SIG-M5 (cell line): ENCODE measurements around the gene CD86.

Source experiments
- DNase-seq: peaks from one replicate; lab custom pipeline; 2025; lab: John Stamatoyannopoulos, UW

CD86 gene

GRCh38 chr3:122092460-122093165 lies 37.5 kb downstream of the CD86 start:
- DNase-seq = peak; percentile 75

DNA sequence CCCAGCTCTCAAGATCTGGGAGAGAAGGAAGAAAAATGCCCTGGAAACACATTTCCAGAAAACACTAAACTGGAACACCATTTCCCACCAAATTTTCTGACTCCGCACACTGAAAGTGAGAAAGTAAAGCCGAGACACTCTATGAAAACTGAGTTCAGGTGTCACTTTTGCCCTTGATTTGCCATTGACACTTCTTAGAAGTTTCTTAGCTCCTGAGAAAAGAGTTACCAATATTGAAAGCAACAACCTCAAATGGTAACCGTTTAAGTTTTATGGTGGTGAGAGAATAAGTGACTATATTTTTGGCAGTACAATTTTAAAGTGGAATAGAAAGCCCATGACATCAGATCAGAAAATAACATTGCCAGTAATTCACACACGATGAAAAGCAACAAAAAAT lies 39.0 kb downstream of the CD86 start:
- DNase-seq = no peak

DNA sequence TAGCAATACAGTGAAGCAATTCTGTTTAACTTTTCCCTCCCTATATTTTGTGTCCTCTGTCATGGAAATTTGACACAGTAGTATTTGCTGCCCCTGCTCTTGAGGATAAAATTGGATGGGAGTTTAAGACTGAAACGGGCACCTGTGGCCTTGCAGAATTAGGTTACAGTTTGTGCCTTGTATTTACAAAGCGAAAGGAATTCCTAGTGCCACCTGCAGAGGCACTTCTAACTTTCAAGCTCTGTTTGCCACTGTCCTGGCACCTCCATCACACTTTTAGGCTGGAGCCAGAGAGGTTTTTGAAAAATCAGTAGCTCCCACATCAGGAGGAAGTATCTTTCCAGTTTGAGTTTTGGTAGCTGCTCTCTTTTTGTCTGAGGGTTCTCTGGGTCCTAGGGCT lies 39.5 kb downstream of the CD86 start:
- DNase-seq = no peak

- no peak for DNase-seq
These were observed 42.0 kb downstream of the CD86 start for GRCh38 chr3:122097141-122097540.

DNA sequence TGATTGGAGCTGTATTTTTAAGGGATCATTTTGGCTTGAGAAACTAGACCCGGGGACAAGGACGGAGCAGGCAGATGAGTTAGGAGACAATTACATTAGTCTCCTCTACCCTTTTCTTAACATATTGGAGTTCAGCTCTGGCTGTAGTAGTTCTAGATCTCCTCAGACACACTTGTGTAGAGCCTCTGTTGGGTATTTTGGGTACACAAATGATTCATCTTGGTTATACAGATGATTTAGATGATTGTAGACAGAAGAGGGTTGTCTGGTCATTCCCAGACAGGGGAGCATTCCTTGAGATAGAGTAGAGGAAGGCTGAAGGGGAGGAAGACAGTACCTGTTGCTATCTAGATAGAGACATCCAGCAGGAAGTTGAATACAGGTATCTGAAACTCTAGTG lies 43.4 kb downstream of the CD86 start:
- DNase-seq = no peak

- DNase-seq = no peak
These were observed 44.1 kb downstream of the CD86 start for GRCh38 chr3:122099255-122099654.

DNA sequence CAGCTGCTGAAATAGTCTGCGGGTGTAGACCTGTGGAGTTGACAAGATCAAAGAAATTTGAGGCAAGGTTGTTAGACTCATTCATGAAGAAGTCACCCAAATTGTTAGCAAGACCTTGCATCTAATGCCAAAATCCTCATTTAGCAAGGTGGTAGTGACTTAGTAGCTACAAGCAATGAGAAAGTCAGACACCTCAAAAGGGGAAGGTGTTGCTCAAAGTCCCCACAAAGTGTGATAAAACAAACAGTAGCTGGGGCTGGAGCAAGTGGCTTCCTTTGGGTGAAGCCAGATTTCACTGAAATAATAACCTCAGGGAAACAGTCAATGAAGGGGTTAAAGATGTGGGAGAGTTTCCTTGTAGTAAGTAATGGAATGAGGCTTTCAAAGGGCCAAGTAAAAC lies 44.9 kb downstream of the CD86 start:
- DNase-seq = no peak

- no peak for DNase-seq
These were observed 45.7 kb downstream of the CD86 start for GRCh38 chr3:122100591-122101463.

GRCh38 chr3:122101646-122102045 lies 46.5 kb downstream of the CD86 start:
- peak; percentile 64 for DNase-seq

DNA sequence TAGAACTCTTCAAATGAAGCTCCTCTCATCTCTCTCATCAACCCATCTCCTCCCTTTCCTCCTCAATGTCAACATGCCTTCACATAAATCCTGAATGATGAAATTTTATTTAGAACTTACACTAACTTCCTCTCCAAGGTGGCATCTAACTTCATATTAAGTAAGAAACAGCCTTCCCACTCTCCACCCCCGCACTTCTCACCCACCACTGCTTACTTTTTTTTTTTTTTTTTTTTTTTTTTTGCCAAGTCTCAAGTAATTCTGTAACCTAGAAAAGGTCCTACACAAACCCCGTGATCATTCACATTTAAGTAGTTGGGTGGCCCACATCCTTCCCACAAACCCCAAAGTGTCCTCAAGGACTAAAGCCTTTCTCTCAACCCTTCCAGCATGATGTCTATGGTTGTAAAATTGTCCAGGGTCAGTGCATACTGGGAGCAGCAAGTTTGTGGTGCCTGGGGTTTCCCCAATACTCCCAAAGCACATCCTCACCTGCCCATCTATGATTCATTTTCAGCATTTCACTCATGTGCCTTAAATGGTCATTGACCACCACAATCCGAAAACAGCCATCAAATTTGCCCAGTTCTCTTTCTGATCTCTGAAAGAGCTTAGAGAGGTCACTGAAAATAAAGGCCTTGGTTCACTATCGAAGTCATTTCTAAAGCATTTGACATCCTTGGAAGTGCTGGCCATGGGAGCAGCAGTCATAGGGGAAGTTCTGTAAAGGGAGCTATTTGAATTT lies 47.2 kb downstream of the CD86 start:
- peak; percentile 36 for DNase-seq

GRCh38 chr3:122103821-122104514 lies 48.8 kb downstream of the CD86 start:
- DNase-seq = no peak

DNA sequence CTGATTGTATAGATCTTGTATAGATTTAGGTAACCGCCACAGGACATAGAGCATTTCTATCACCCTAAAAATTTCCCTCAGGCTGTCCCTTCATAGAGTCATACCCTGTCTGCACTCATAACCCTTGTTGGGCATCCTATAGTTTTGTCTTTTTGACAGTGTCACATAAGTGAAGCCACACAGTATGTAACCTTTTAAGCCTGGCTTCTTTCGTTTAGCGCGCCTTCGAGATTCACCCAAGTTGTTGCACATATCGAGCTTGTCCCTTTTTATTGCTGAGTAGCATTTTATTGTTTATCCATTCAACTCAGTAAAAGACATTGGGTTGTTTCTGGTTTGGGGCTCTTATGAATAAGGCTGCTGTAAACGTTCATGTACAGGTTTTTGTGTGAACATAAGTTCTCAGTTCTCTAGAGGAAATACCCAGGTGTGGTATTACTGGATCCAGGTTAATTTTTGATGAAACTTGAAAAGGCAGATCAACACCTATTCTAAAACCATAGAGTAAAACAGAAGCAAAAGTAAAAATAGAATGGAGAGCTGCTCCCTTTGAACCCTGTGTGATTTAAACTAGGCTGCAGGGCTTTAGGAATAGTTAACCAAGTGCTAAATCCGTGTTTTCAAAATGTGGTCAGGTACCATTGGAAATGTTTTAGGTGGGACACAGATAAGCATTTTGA lies 49.5 kb downstream of the CD86 start:
- DNase-seq = no peak

GRCh38 chr3:122105626-122106025 lies 50.5 kb downstream of the CD86 start:
- no peak for DNase-seq

- no peak for DNase-seq
These were observed 52.0 kb downstream of the CD86 start for GRCh38 chr3:122107171-122107570.

DNA sequence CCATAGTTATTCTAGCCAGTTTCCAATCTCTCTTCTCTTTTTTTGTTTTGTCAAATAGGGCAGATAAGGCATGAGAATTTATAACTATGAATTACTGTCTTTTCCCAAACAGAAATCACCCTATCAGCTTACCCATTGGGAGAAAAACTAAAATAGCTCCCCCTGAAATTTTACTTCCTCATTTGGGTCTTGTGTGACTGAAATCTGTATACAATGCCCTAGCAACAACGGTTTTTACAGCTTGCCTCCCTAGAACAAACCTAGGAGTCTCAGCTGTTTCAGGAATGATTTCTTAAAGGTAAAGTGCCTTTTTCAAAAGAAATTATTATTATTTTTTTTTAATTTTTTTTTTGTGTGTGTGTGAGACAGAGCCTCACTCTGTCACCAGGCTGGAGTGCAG lies 56.8 kb downstream of the CD86 start:
- no peak for DNase-seq

GRCh38 chr3:122112754-122113153 lies 57.6 kb downstream of the CD86 start:
- no peak for DNase-seq

GRCh38 chr3:122123850-122124249 lies 68.7 kb downstream of the CD86 start:
- no peak for DNase-seq

DNA sequence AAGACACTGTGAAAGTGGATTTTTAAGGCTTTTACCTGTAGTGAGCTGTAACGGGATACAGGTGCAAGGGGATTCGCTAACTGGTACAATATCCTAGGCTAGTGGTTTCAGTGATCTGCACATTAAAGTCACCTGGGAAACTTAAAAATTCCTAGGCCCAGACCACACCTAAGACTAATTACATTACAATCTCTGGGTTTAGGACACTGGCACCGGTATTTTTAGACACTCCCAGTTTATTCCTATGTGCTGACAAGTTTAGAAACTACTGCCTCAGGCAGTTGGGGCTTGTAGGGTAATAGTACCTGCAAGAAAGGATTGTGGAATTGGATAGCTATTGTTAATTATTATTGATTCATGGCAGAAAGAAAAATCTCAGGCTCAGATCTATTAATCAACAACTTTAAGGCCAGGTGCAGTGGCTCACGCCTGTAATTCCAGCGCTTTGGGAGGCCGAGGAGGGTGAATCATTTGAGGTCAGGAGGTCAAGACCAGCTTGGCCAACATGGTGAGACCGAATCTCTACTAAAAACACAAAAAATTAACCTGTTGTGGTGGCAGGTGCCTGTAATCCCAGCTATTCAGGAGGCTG lies 77.9 kb downstream of the CD86 start:
- DNase-seq = no peak

- DNase-seq = no peak
These were observed 91.3 kb downstream of the CD86 start for GRCh38 chr3:122146466-122146865.

GRCh38 chr3:122148941-122149627 lies 93.9 kb downstream of the CD86 start:
- no peak for DNase-seq

- no peak for DNase-seq
These were observed 96.3 kb downstream of the CD86 start for GRCh38 chr3:122151480-122151879.
